ENCODE data around the gene FERMT3.

FERMT3 gene

DNA sequence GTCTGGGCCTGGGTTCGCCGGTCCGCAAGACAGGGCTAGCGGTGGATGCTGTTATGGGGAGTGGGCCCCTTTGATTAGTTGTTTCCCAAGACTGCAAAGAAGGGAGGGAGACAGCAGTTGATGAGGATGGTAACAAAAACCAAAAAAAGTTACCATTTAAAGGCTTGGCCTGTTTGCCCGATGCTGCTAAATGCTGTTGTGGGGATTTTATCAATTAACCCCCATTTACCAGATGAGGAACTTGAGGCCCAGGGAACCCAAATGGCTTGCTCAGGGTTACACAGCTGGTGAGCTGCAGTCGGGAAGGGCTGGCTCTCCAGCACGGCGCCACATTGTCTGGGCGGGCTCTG lies 16.1 kb downstream of the FERMT3 start:
- DNase-seq, result no peak

DNA sequence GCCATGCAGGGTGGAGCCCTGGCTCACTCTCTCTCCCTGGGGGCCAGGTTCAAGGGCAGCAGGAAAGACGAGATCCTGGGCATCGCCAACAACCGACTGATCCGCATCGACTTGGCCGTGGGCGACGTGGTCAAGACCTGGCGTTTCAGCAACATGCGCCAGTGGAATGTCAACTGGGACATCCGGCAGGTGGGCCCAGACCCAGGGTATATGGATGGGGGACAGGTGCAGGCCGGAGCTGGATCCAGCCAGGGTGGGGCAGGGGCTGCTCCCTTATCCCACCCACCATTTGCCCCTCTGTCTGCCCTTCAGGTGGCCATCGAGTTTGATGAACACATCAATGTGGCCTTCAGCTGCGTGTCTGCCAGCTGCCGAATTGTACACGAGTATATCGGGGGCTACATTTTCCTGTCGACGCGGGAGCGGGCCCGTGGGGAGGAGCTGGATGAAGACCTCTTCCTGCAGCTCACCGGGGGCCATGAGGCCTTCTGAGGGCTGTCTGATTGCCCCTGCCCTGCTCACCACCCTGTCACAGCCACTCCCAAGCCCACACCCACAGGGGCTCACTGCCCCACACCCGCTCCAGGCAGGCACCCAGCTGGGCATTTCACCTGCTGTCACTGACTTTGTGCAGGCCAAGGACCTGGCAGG lies 16.6 kb downstream of the FERMT3 start:
- DNase-seq, result no peak

DNA sequence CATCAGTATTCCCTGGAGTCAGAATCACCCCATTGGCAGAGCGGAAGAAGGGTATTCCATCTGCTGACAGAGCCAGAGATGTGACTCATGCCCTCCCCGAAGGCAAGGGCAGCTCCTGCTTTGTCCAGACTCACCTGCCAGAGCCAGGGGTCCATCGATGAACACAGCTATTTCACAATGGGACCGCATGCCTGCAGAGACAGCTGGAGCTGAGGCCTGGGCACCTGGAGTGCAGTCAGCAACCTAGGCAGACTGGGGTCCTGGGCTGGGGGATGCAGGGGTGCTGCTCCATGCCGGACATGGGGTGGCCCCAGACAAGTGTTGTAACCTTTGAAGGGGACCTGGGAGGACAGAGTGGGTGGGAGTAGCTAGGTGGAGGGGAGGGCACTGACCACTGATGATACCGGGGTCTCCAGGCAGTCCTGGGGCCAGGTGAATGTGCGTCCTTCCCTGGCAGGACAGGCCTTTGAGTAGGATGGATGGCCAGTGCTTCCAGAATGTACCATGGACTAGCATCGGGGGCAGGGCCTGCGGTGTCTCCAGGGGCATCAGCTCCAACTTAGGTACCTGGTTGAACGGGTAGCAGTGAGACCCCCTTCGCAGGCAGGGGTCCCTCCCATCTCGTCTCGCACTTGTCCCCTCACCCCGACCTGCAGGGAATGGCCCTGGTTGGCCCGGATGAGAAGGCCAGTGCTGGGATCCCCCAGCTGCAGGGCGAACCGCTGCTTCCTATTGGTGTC lies 17.8 kb downstream of the FERMT3 start:
- DNase-seq, result no peak

DNA sequence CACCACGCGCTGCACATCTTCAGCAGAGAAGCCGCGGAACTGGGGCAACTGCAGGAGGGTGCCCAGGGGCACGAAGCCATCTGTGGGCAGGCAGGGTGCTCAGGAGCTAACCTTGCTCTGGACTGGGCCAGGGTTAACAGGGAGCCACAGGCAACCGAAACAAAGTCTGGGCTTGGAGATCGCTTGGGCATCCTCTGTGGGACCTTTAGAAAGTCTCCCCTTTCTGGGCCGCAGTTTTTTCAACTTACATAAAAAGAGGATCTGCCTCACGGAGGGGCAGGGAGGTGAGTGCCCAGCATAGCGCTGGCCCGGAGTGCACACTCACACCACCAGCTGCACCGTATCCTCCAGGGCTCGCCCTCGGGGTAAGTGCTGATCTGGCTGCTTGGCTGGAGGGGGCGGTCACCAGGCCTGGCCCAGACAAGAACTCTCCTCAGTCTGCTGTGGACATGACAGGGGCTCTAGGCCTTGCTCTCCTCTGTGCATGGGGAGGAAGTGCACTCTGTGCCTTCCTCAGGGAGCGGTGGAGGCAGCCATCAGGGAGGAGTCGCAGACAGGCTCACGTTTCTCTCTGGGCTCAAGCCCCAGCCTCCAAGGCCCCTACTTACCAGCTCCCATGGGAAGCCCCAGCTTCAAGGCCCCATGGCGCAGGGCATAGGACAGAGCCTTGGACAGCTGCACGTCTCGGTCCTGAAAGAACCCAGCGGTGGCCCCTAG lies 18.5 kb downstream of the FERMT3 start:
- DNase-seq, result no peak

DNA sequence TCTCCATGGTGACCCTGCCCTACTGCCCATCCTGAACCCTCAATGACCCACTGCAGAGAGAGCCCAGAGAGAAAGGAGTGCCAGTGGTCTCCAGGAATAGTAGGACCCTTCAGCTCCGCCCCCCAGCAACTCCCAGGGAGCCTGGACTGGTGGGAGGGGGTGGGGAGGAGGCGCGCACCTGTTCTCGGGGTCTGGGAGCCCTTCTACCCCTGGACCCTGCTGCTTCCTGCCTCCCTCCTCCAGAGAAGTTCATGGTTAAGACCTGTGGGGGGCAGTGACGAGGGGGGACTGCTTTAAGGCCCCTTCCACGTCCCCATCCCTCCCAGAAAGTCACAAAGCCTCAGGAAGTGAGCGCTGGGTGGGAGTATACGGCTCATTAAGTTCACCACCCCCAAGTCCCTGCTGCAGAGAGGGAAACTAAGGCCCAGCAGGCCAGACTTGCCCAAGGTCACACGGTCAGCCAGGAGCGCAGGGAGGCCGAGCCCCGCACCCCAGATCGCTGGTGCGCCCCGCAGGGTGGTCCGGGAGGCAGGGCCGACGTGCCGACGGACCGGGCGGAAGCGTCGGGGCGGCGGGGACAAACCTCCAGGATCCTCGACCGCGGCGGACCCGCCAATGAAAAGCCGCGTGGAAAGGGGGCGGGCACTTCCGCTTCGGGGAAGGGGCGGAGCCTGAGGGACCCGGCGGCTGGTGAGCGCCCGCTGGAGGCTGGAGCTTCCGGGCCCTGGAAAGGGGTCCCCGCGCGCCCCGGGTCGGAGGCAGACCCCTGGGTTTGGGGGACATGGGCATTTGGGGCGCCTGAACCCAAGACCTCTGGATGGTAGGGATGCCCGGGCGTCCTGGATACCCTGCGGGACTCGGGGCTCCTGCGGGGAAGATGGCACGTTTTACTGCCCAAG lies 19.3 kb downstream of the FERMT3 start, which contains the start of the genes NUDT22 and TRPT1:
Gene NUDT22, plus strand, starts transcription at position 667 of the 899 bp plus-strand sequence. CDS start 379 bp downstream, outside the sequence.
Gene TRPT1, minus strand, starts transcription at position 579 of the 899 bp plus-strand sequence. Its CDS starts 326 bp downstream, at position 253.
- peak; percentile 83 for DNase-seq

DNA sequence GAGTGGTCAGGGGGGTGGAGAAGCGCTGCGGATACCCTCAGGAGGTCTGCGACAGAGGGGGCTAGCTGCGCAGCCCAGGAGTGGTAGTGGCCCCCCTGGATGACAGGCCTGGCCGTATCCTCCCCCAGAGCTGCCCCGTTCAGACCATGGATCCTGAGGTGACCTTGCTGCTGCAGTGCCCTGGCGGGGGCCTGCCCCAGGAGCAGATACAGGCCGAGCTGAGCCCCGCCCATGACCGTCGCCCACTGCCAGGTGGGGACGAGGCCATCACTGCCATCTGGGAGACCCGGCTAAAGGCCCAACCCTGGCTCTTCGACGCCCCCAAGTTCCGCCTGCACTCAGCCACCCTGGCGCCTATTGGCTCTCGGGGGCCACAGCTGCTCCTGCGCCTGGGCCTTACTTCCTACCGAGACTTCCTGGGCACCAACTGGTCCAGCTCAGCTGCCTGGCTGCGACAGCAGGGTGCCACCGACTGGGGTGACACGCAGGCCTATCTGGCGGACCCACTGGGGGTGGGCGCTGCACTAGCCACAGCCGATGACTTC lies 20.1 kb downstream of the FERMT3 start:
- DNase-seq, result peak; percentile 63

DNA sequence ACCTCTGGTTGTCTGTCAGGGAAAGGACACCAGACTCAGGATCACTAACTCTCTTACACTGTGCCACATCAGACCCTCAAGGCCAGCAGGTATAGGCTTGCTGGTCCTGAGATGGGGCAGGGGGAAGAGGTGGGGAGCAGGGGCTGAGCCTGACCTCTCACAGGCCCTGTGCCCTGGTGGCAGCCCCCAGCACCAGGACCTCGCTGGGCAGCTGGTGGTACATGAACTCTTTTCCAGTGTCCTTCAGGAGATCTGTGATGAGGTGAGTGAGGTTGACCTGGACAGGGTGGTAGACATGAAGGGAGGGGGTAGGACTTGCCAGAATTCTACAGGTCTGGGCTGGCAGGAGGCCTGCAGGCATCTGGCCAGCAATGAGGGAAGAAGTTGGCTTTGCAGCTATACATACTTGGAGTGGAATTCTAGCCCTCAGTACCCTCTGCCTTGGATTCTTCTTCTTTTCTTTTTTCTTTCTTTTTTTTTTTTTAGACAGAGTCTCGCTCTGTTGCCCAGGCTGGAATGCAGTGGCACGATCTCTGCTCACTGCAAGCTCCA lies 21.0 kb downstream of the FERMT3 start:
- DNase-seq, result no peak

DNA sequence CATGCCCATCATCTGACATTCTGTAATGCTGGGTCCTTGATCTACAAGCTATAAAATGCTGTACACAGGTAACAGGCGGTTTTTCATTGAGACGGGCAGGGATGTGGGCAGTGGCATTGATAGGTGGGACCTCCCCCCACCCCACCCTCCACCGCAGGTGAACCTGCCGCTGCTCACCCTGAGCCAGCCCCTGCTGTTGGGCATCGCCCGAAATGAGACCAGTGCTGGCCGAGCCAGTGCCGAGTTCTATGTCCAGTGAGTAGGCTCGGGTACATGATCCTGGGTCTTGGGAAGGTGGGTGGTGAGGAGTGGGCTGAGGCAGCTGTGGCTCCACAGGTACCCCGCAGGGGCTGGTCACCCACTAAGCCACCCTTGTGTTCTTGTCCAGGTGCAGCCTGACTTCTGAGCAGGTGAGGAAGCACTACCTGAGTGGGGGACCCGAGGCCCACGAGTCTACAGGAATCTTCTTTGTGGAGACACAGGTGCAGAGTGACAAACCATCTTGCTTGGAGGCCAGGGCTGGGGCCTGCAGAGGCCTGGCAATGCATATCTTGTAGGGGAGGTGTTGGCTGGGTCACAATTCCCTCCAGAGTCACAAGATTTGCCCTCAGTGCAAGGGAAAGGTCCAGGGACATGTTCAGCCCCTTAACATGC lies 22.7 kb downstream of the FERMT3 start:
- no peak for DNase-seq

DNA sequence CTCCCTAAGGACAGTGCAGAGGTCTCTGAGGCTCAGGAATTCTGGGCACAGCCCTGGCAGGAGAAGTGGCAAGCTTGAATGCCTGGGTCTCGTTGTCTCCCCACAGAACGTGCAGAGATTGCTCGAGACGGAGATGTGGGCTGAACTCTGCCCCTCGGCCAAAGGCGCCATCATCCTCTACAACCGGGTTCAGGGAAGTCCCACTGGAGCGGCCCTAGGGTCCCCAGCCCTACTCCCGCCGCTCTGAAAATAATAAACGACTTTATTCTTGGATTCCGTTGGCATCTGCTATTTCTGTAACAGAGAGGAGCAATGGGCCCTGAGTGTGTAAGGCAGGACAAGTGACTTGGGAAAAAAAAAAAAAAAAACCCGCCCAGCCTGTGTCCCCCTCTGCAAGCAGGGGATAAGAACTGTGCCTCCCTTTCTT lies 23.2 kb downstream of the FERMT3 start:
- DNase-seq, result no peak

DNA sequence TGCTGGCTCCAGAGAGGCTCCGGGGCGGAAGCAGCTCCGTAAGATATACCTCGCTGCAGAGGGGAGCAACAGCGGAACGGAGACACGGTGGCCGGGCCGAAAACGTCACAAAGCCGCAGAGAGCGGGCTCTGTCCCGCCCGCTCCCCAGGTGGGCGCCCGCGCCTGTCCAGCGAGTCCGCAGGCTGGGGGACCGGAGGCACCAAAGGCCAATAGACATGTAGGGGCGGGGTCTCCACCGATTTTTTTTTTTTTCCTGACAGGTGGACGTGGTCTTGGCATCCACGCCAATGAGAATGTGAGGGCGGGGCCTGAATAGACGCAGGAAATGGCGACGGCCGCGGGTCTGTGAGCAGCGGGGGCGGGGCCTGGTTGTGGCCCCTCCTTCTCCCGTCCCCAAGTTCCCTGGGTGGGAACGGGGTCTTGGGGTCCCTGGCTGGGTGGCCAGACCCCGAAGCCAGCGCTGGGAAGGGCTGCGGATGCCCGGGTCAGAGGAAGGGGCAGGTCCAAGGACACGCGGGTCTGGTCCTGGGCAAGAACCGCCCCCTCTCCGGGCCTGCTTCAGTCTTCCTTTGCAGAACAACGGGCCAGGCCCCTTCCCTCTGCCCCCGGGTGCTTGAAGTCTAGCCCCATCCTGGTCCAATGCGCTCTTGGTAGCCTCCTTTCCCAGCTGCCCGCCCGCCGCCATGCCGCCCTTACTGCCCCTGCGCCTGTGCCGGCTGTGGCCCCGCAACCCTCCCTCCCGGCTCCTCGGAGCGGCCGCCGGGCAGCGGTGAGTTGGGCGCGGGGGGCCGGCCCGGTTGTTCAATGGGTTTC lies 23.9 kb downstream of the FERMT3 start, which contains the start of gene DNAJC4:
Gene DNAJC4, plus strand, starts transcription at position 378 of the 814 bp plus-strand sequence. Its CDS starts 307 bp downstream, at position 685.
- DNase-seq, result peak; percentile 97

DNA sequence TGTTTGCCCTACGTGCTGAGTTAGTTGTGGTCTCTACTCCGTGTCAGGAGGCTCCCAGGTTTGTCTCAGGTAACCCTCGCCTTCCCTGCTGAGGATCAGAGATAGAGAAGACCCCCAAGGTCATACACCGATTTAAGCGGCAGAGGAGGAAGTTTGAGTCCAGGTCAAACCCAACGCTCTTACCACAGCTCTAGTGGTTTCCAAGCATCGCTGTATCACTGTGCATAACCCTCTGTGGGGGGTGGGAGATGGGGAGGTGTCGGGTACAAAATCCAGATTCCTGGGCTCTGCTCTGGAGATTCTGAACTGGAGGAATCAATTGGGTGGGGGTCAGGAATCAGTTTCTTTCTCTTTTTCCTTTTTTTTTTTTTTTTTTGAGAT lies 24.5 kb downstream of the FERMT3 start:
- DNase-seq, result no peak

DNA sequence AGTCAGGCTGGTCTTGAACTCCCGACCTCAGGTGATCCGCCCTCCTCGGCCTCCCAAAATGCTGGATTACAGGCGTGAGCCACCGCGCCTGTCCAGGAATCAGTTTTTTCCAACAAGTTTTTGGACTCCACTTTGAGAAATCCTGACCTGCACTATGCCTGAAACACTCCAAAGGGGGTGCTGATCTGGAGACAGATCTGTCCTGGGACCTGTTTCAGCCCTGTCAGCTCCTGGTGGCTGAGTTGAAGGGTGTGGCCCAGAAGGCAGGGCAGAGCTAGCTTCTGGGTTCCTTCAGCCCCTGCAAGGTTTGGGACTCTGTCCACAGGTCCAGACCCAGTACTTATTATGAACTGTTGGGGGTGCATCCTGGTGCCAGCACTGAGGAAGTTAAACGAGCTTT lies 25.0 kb downstream of the FERMT3 start:
- DNase-seq, result no peak

DNA sequence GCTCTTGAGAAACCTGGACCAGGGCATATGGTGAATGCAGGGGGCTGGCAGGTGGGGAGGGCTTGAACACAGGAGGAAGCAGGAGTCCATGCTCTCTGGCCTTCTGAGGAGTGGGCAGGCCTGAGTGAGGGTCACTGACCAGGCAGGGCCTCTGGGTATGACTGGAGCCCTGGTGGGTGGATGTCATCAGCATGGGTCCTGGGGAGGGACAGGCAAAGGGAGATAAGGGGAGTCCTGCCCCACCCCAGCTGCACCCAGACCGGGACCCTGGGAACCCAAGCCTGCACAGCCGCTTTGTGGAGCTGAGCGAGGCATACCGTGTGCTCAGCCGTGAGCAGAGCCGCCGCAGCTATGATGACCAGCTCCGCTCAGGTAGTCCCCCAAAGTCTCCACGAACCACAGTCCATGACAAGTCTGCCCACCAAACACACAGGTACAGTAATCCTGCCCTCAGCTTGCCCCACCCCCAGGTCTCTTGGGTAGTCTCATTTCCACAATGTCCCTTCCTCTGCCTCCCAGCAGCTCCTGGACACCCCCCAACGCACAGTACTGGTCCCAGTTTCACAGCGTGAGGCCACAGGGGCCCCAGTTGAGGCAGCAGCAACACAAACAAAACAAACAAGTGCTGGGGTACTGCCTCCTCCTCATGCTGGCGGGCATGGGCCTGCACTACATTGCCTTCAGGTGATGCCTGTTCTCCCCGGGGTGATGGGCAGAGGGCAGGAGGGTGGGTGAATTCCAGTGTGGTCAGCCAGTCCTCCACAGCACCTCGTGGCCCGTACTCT lies 25.9 kb downstream of the FERMT3 start:
- DNase-seq, result no peak

DNA sequence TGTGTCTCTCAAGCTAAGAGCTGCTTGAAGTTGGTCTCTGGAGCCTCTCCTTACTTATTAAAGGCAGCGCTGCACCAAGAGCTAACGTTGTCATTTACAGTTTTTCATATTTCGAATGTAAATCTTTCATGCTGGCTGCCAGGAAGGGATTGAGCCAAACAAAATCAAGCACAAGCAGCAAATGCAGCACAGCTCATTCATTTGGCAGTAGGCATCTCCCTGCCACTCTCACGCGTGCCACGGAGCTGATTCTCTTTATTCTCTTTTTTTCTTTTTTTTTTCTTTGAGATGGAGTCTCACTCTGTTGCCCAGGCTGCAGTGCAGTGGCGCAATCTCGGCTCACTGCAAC lies 26.4 kb downstream of the FERMT3 start:
- DNase-seq, result no peak

DNA sequence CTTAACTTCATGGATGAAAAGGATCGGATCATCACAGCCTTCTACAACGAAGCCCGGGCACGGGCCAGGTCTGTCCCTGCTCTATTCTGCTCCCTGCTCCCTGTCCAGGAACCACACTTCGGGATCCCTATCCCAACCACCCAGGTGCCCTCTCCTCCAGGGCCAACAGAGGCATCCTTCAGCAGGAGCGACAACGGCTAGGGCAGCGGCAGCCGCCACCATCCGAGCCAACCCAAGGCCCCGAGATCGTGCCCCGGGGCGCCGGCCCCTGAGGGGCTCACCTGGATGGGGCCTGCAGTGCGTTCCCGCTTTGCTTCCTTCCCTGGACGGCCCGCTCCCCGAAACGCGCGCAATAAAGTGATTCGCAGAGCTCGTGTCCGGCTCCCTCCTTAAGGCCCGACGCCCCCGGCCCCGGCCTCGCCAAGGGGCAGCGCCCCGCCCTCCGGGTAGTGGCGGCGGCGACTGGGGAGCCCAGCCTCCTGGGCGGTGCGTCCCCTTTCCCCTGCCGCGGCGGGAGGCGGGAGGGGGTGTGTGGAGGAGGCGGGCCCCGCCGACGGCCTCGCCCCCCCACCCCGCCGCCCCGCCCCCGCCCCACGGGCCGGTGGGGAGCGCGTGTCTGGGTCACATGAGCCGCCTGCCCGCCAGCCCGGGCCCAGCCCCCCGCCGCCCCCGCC lies 27.5 kb downstream of the FERMT3 start, which contains the start of gene VEGFB:
Gene VEGFB, plus strand, starts transcription at position 672 of the 674 bp plus-strand sequence. CDS start 250 bp downstream, outside the sequence.
- DNase-seq, result peak; percentile 55

DNA sequence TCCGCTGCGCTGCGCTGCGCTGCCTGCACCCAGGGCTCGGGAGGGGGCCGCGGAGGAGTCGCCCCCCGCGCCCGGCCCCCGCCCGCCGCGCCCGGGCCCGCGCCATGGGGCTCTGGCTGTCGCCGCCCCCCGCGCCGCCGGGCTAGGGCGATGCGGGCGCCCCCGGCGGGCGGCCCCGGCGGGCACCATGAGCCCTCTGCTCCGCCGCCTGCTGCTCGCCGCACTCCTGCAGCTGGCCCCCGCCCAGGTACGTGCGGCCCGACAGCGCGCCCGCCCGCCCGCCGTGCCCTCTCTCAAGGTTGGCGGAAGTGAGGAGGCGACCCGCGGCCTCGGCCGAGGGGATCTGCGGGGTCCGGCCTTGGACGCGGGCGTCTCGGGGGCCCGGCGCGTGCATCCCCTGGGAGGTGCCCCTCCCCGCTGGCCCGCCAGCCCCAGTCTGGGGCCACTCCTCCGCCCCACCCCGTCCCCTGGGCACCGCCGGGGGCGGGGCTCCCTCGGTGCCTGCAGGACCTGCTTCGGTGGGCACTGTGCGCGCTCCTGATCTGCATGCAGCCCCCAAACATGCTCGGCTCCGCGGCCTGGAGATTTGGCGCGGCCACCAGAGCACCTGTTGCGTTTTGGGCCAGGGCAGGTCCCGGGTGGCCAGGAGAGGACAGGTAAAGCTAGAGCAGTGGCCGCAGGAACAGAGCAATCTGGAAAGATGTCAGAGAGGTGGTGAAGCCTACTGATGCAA lies 28.3 kb downstream of the FERMT3 start:
- DNase-seq, result peak; percentile 56

DNA sequence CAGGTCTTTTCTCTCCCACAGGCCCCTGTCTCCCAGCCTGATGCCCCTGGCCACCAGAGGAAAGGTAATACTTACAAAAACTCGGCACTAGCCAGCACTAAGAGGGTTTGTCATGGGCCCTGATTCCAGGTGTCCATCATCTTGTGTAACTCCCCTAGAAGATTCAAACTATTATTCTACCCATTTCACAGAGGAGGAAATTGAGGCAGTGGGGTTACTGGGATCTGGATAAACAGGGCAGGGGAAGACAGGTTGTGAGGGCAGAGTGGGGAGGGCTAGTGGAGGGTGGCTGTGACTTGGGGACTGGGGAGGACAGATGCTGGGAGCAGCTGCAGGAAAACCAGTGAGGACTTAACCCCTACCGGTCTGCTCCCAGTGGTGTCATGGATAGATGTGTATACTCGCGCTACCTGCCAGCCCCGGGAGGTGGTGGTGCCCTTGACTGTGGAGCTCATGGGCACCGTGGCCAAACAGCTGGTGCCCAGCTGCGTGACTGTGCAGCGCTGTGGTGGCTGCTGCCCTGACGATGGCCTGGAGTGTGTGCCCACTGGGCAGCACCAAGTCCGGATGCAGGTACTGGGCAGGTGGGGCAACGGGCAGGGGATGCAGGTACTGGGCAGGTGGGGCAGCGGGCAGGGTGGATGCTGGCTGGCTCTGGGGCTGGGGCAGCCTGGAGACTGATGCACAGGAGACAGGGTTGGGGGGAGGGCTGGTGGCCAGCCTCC lies 29.1 kb downstream of the FERMT3 start:
- no peak for DNase-seq
